SK-N-SH treated with all-trans-retinoic acid at 6 μM for 48 hours (cell line): Measurements from ENCODE around the gene ZFHX3.

Source experiments
- ATAC-seq: fragments of 200-7000 bp; cut with Tn5 transposase; 3 replicates; pipeline ENCODE4 v1.9.1; 2020; ENCODE audit warnings: mild to moderate bottlenecking, moderate library complexity
- ARNTL ChIP-seq: fragments of 450-650 bp; formaldehyde crosslinking; IDR thresholded peaks from 2 replicates; pipeline ENCODE4 v1.5.0; 2020; ENCODE audit warnings: low read depth, mild to moderate bottlenecking, moderate library complexity, borderline replicate concordance
- BACH2 ChIP-seq: fragments of 250-450 bp; sonication (Bioruptor Pico); IDR thresholded peaks from 2 replicates; pipeline ENCODE4 v1.9.0; 2021; ENCODE audit warnings: mild to moderate bottlenecking, borderline replicate concordance
- CREB5 ChIP-seq: fragments of 250-450 bp; sonication (Bioruptor Pico); IDR thresholded peaks from 2 replicates; pipeline ENCODE4 v1.5.1; 2020; ENCODE audit warnings: low read depth, mild to moderate bottlenecking, moderate library complexity
- CSDC2 ChIP-seq: fragments of 250-450 bp; sonication (Bioruptor Pico); IDR thresholded peaks from 2 replicates; pipeline ENCODE4 v1.5.0; 2020; ENCODE audit warnings: mild to moderate bottlenecking, moderate library complexity
- CSRNP3 ChIP-seq: fragments of 250-450 bp; sonication (Bioruptor Pico); IDR thresholded peaks from 2 replicates; pipeline ENCODE4 v1.5.1; 2021; ENCODE audit warnings: mild to moderate bottlenecking, moderate library complexity
- ESRRG ChIP-seq: fragments of 250-450 bp; sonication (Bioruptor Pico); IDR thresholded peaks from 2 replicates; pipeline ENCODE4 v1.6.1; 2021; ENCODE audit warnings: mild to moderate bottlenecking
- ISL1 ChIP-seq: fragments of 250-450 bp; sonication (Bioruptor Pico); IDR thresholded peaks from 2 replicates; pipeline ENCODE4 v2.1.2; 2022; ENCODE audit warnings: mild to moderate bottlenecking, moderate library complexity
- OSR1 ChIP-seq: fragments of 250-450 bp; sonication (Bioruptor Pico); IDR thresholded peaks from 2 replicates; pipeline ENCODE4 v1.8.0; 2022; ENCODE audit warnings: moderate library complexity, mild to moderate bottlenecking, inconsistent platforms
- PATZ1 ChIP-seq: fragments of 250-450 bp; sonication (Bioruptor Pico); IDR thresholded peaks from 2 replicates; pipeline ENCODE4 v1.8.0; 2020; ENCODE audit warnings: mild to moderate bottlenecking, moderate library complexity, borderline replicate concordance
- POU6F1 ChIP-seq: fragments of 250-450 bp; sonication (Bioruptor Pico); IDR thresholded peaks from 2 replicates; pipeline ENCODE4 v1.8.0; 2021; ENCODE audit warnings: low read depth, mild to moderate bottlenecking, moderate library complexity, borderline replicate concordance
- PPARA ChIP-seq: fragments of 250-450 bp; sonication (Bioruptor Pico); IDR thresholded peaks from 2 replicates; pipeline ENCODE4 v1.5.0; 2020; ENCODE audit warnings: mild to moderate bottlenecking, borderline replicate concordance
- RARB ChIP-seq: fragments of 250-450 bp; sonication (Bioruptor Pico); IDR thresholded peaks from 2 replicates; pipeline ENCODE4 v1.8.0; 2021; ENCODE audit warnings: mild to moderate bottlenecking, moderate library complexity
- SNAI2 ChIP-seq: fragments of 250-450 bp; sonication (Bioruptor Pico); IDR thresholded peaks from 2 replicates; pipeline ENCODE4 v1.5.0; 2020; ENCODE audit warnings: mild to moderate bottlenecking, moderate library complexity
- TCF4 ChIP-seq: fragments of 250-450 bp; sonication (Bioruptor Pico); IDR thresholded peaks from 2 replicates; pipeline ENCODE4 v1.8.0; 2021; ENCODE audit warnings: mild to moderate bottlenecking, moderate library complexity, borderline replicate concordance
- TOX ChIP-seq: fragments of 250-450 bp; sonication (Bioruptor Pico); IDR thresholded peaks from 2 replicates; pipeline ENCODE4 v1.8.0; 2021; ENCODE audit warnings: mild to moderate bottlenecking, moderate library complexity, borderline replicate concordance
- TSHZ2 ChIP-seq: fragments of 250-450 bp; sonication (Bioruptor Pico); IDR thresholded peaks from 2 replicates; pipeline ENCODE4 v1.5.0; 2020; ENCODE audit warnings: mild to moderate bottlenecking, moderate library complexity
- ZC3H10 ChIP-seq: fragments of 250-450 bp; sonication (Bioruptor Pico); IDR thresholded peaks from 2 replicates; pipeline ENCODE4 v1.5.1; 2021; ENCODE audit warnings: mild to moderate bottlenecking, moderate library complexity
- ZFP3 ChIP-seq: fragments of 250-450 bp; sonication (Bioruptor Pico); IDR thresholded peaks from 2 replicates; pipeline ENCODE4 v1.5.0; 2020; ENCODE audit warnings: mild to moderate bottlenecking, moderate library complexity
- ZNF565 ChIP-seq: fragments of 450-650 bp; formaldehyde crosslinking; conservative IDR thresholded peaks from 2 replicates; pipeline ENCODE4 v1.5.0; 2020; ENCODE audit warnings: low read depth, mild to moderate bottlenecking, moderate library complexity
- ZNF70 ChIP-seq: fragments of 450-650 bp; formaldehyde crosslinking; IDR thresholded peaks from 2 replicates; pipeline ENCODE4 v1.5.0; 2020; ENCODE audit warnings: mild to moderate bottlenecking, moderate library complexity
- ZNF8 ChIP-seq: fragments of 450-650 bp; formaldehyde crosslinking; IDR thresholded peaks from 2 replicates; pipeline ENCODE4 v1.5.0; 2020; ENCODE audit warnings: mild to moderate bottlenecking, moderate library complexity

The ZFHX3 gene

GRCh38 chr16:72991644-72992043 lies 56.3 kb downstream of the ZFHX3 start:
- ATAC-seq: no peak
- TF ChIP-seq ZFP3 (CRISPR knock-in tag): no peak
- TF ChIP-seq ZNF70 (CRISPR knock-in tag): no peak
- no peak for TF ChIP-seq ZNF565 (CRISPR knock-in tag)
- no peak for TF ChIP-seq CSDC2
- TF ChIP-seq CSRNP3: no peak
- TF ChIP-seq PATZ1 (CRISPR knock-in tag): no peak
- TF ChIP-seq OSR1: no peak
- TF ChIP-seq TSHZ2 (CRISPR knock-in tag): no peak
- TF ChIP-seq POU6F1 (CRISPR knock-in tag): no peak
- no peak for TF ChIP-seq BACH2
- TF ChIP-seq SNAI2 (CRISPR knock-in tag): no peak
- TF ChIP-seq ZNF8 (CRISPR knock-in tag): no peak
- TF ChIP-seq TOX (CRISPR knock-in tag): no peak
- no peak for TF ChIP-seq ZC3H10 (CRISPR knock-in tag)

GRCh38 chr16:72991211-72991610 lies 56.7 kb downstream of the ZFHX3 start:
- peak; percentile 3; the same call in 1 of the 3 replicates for ATAC-seq
- TF ChIP-seq CSDC2 (no peak), OSR1 (no peak), CREB5 (CRISPR knock-in tag) (no peak), ESRRG (no peak)

GRCh38 chr16:72990571-72990970 lies 57.4 kb downstream of the ZFHX3 start:
- no peak for ATAC-seq

More at GRCh38 chr16:72990571-72990970, 57.4 kb downstream of the ZFHX3 start:
- TF ChIP-seq ISL1 (CRISPR knock-in tag) (no peak), TOX (CRISPR knock-in tag) (no peak), CSRNP3 (no peak), CSDC2 (no peak), POU6F1 (CRISPR knock-in tag) (no peak), ESRRG (no peak), SNAI2 (CRISPR knock-in tag) (no peak), TCF4 (CRISPR knock-in tag) (no peak), ZC3H10 (CRISPR knock-in tag) (no peak), ZNF8 (CRISPR knock-in tag) (no peak), PPARA (CRISPR knock-in tag) (no peak), PATZ1 (CRISPR knock-in tag) (no peak), CREB5 (CRISPR knock-in tag) (no peak), RARB (no peak), ARNTL (no peak)
